Measurements from ENCODE around the gene APCDD1. TPM values are rescaled to one million over a fixed set of nuclear protein-coding genes. Genes with fewer than 3 reads are reported as not detected.
A peak's percentile ranks its signal among the peaks of the same experiment; 100 is the strongest.

The APCDD1 gene
- total RNA-seq, 1 donor from 2014 or later: 4.4 TPM

DNA sequence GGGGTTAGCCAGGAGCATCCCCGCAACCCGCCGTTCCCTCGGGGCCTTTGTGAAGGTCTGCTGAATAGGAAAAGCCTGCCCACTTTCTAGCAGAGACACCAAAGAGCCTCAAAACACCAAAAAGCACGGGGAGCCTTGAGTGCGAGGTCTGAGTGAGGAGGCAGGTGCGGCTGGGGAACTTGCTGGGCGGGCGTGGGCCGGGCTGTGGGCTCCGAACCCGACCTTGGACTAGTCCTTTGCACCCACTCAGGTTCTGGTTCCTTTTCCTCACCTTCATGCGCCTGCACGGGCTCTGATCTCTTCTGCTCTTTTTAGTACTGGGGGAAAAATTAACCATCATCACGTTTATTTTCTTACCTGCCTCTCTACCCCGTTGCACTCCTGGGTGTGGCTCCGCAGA lies 19.9 kb downstream of the APCDD1 start:
- no peaks in the 10 kb centered on the region for H3K79me2 ChIP-seq (ENCODE audit: insufficient read depth, low read length)
- H3K9me3 Mint-ChIP-seq (ENCODE audit: unreplicated experiment): peaks cover 3% of the 10 kb centered on the region
- no peak for FAIRE-seq

DNA sequence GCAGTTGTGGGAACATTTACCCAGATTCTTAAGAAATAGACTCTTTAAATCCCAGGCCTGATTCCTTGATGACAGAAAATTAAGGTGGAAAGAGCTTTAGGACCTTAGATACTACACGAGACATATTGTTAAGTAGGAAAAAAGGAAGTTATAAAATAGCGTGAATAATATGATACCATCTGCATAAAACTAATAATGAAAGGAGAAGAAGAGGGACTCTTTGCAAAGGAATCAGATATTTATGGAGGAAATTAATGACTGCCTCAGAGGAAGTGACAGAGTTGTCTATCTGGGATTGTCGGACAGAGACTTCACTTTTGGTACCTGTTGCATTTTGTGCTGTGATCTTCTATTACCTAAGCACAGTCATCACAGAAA lies 20.8 kb downstream of the APCDD1 start:
- Mint-ChIP-seq H3K27me3 (ENCODE audit: low read depth, unreplicated experiment) (peaks cover 7% of the 10 kb centered on the region), H3K4me3 (ENCODE audit: unreplicated experiment) (no peak overlapping the region), H3K9me3 (ENCODE audit: unreplicated experiment) (peaks cover 3% of the 10 kb centered on the region), H3K27ac (ENCODE audit: unreplicated experiment) (no peak overlapping the region), H3K4me1 (ENCODE audit: low read depth, unreplicated experiment) (no peaks in the 10 kb centered on the region), H3K36me3 (ENCODE audit: low read depth, unreplicated experiment) (peaks cover 1% of the 10 kb centered on the region)
- Histone ChIP-seq H3K27ac (ENCODE audit: low read depth, low read length) (no peak overlapping the region), H4K20me1 (ENCODE audit: insufficient read depth, low read length) (no peaks in the 10 kb centered on the region), H3K27me3 (ENCODE audit: insufficient read depth, low read length) (peaks cover 2% of the 10 kb centered on the region), H2AFZ (ENCODE audit: low read depth, low read length) (no peak overlapping the region), H3K4me3 (ENCODE audit: insufficient read depth, low read depth, low read length) (no peak overlapping the region), H3K79me2 (ENCODE audit: insufficient read depth, low read length) (no peaks in the 10 kb centered on the region), H3K36me3 (ENCODE audit: insufficient read depth, low read length) (no peaks in the 10 kb centered on the region), H3K4me2 (ENCODE audit: low read length) (no peak overlapping the region), H3K4me1 (ENCODE audit: insufficient read depth, low read length) (peaks cover 3% of the 10 kb centered on the region), H3K9ac (ENCODE audit: low read length) (no peak overlapping the region), H3K9me3 (ENCODE audit: insufficient read depth, low read depth, low read length) (no peaks in the 10 kb centered on the region)
- DNase-seq (ENCODE audit: low read depth) (no peak), FAIRE-seq (no peak)
- TF ChIP-seq, protein P1, sequence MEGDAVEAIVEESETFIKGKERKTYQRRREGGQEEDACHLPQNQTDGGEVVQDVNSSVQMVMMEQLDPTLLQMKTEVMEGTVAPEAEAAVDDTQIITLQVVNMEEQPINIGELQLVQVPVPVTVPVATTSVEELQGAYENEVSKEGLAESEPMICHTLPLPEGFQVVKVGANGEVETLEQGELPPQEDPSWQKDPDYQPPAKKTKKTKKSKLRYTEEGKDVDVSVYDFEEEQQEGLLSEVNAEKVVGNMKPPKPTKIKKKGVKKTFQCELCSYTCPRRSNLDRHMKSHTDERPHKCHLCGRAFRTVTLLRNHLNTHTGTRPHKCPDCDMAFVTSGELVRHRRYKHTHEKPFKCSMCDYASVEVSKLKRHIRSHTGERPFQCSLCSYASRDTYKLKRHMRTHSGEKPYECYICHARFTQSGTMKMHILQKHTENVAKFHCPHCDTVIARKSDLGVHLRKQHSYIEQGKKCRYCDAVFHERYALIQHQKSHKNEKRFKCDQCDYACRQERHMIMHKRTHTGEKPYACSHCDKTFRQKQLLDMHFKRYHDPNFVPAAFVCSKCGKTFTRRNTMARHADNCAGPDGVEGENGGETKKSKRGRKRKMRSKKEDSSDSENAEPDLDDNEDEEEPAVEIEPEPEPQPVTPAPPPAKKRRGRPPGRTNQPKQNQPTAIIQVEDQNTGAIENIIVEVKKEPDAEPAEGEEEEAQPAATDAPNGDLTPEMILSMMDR (IDR thresholded peaks at IDR 0.05; ENCODE audit: insufficient read depth, low read depth, low read length): no peak
- no peak for TF ChIP-seq EZH2 (IDR thresholded peaks at IDR 0.05; ENCODE audit: insufficient read depth, low read length)

More for the DNA sequence above, 19.9 kb downstream of the APCDD1 start:
- peaks cover 1% of the 10 kb centered on the region for H3K36me3 Mint-ChIP-seq (ENCODE audit: low read depth, unreplicated experiment)
- H3K36me3 ChIP-seq (ENCODE audit: insufficient read depth, low read length): no peaks in the 10 kb centered on the region
- no peak overlapping the region for H3K27ac Mint-ChIP-seq (ENCODE audit: unreplicated experiment)
- no peak overlapping the region for H3K4me3 ChIP-seq (ENCODE audit: insufficient read depth, low read depth, low read length)
- H3K4me1 Mint-ChIP-seq (ENCODE audit: low read depth, unreplicated experiment): no peaks in the 10 kb centered on the region
- peaks cover 7% of the 10 kb centered on the region for H3K27me3 Mint-ChIP-seq (ENCODE audit: low read depth, unreplicated experiment)
- no peak overlapping the region for H2AFZ ChIP-seq (ENCODE audit: low read depth, low read length)
- H4K20me1 ChIP-seq (ENCODE audit: insufficient read depth, low read length): no peaks in the 10 kb centered on the region
- no peaks in the 10 kb centered on the region for H3K9me3 ChIP-seq (ENCODE audit: insufficient read depth, low read depth, low read length)
- no peak overlapping the region for H3K4me2 ChIP-seq (ENCODE audit: low read length)
- no peak overlapping the region for H3K4me3 Mint-ChIP-seq (ENCODE audit: unreplicated experiment)
- H3K27me3 ChIP-seq (ENCODE audit: insufficient read depth, low read length): peaks cover 2% of the 10 kb centered on the region
- no peak overlapping the region for H3K27ac ChIP-seq (ENCODE audit: low read depth, low read length)
- H3K4me1 ChIP-seq (ENCODE audit: insufficient read depth, low read length): peaks cover 3% of the 10 kb centered on the region
- TF ChIP-seq EZH2 (IDR thresholded peaks at IDR 0.05; ENCODE audit: insufficient read depth, low read length): no peak
- TF ChIP-seq, protein P1 (IDR thresholded peaks at IDR 0.05; ENCODE audit: insufficient read depth, low read depth, low read length): no peak
- no peak overlapping the region for H3K9ac ChIP-seq (ENCODE audit: low read length)
- DNase-seq (ENCODE audit: low read depth): no peak

DNA sequence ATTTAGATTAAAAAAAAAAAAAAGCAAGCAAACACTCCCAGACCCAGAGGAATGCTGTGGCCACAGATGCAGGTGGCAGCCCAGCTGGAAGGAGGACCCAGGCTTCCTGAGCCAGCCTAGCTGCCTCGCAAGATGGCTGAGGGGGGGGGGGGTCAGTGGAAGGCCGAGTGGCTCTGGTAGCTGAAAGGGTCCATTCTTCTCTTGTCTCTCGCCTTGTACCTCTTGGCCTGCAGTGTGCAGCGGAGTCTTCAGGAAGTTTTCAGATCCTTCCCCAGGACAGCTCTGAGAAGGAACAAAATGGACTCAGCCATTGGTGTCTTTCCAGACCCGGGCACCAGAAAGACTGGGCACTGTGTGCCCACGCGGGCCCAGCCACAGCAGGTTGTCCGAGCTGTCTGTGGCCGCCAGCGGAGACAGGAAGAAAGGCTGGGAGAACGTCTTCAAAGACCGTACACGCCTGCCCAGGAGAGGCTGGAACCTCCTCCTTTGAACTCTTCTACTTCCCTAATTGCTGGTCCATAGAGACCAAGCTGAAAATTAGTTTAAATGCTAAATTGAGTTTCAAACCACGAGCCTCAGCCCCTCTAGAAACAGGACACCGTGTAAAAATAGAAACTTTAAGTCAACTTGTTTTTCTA lies 21.3 kb downstream of the APCDD1 start:
- TF ChIP-seq EZH2 (IDR thresholded peaks at IDR 0.05; ENCODE audit: insufficient read depth, low read length): no peak
- TF ChIP-seq, protein P1 (IDR thresholded peaks at IDR 0.05; ENCODE audit: insufficient read depth, low read depth, low read length): no peak
- peaks cover 2% of the 10 kb centered on the region for H3K27me3 ChIP-seq (ENCODE audit: insufficient read depth, low read length)
- no peak overlapping the region for H3K27ac ChIP-seq (ENCODE audit: low read depth, low read length)
- H3K36me3 Mint-ChIP-seq (ENCODE audit: low read depth, unreplicated experiment): peaks cover 1% of the 10 kb centered on the region
- H3K4me1 ChIP-seq (ENCODE audit: insufficient read depth, low read length): peaks cover 3% of the 10 kb centered on the region
- H3K9ac ChIP-seq (ENCODE audit: low read length): no peak overlapping the region
- peak overlapping the region; percentile 24 for H2AFZ ChIP-seq (ENCODE audit: low read depth, low read length)
- no peaks in the 10 kb centered on the region for H3K79me2 ChIP-seq (ENCODE audit: insufficient read depth, low read length)
- H3K9me3 Mint-ChIP-seq (ENCODE audit: unreplicated experiment): peaks cover 3% of the 10 kb centered on the region
- FAIRE-seq (no peak), DNase-seq (ENCODE audit: low read depth) (no peak)
- H3K4me3 ChIP-seq (ENCODE audit: insufficient read depth, low read depth, low read length): no peak overlapping the region
- no peaks in the 10 kb centered on the region for H3K36me3 ChIP-seq (ENCODE audit: insufficient read depth, low read length)
- peaks cover 7% of the 10 kb centered on the region for H3K27me3 Mint-ChIP-seq (ENCODE audit: low read depth, unreplicated experiment)
- no peaks in the 10 kb centered on the region for H3K4me1 Mint-ChIP-seq (ENCODE audit: low read depth, unreplicated experiment)
- H3K9me3 ChIP-seq (ENCODE audit: insufficient read depth, low read depth, low read length): no peaks in the 10 kb centered on the region
- H3K4me2 ChIP-seq (ENCODE audit: low read length): peak overlapping the region; percentile 64
- no peak overlapping the region for H3K27ac Mint-ChIP-seq (ENCODE audit: unreplicated experiment)
- H4K20me1 ChIP-seq (ENCODE audit: insufficient read depth, low read length): no peaks in the 10 kb centered on the region
- no peak overlapping the region for H3K4me3 Mint-ChIP-seq (ENCODE audit: unreplicated experiment)

All from astrocyte (in vitro differentiated cells and primary cell).